Sigmoid colon (tissue), 7 donors: ENCODE data around the gene PACRG. TPM values are rescaled to one million over a fixed set of nuclear protein-coding genes. Genes with fewer than 3 reads are reported as not detected.

Experiments used
- DNase-seq: peaks from one replicate; pipeline ENCODE4 v3.0.0-alpha.2; 2019
- H3K27ac ChIP-seq, 4 donors: fragments of 200-600 bp; sonication (generic); one replicate each; pipeline ENCODE4 v1.5.1; 2016 to 2019; ENCODE audit warnings: mild to moderate bottlenecking in 1 of 4
- H3K27me3 ChIP-seq, 3 donors: fragments of 200-600 bp; sonication (generic); one replicate each; pipeline ENCODE4 v1.5.1; 2019; ENCODE audit warnings: mild to moderate bottlenecking in 1 of 3
- H3K36me3 ChIP-seq, 4 donors: fragments of 200-600 bp; sonication (generic); one replicate each; pipeline ENCODE4 v1.5.1; 2016 to 2019
- H3K4me1 ChIP-seq, 4 donors: fragments of 200-600 bp; sonication (generic); one replicate each; pipeline ENCODE4 v1.5.1; 2017 to 2019
- H3K4me3 ChIP-seq, 4 donors: fragments of 200-600 bp; sonication (generic); one replicate each; pipeline ENCODE4 v1.5.1; 2017 to 2019; ENCODE audit warnings: mild to moderate bottlenecking in 2 of 4, moderate library complexity in 1 of 4
- H3K9me3 ChIP-seq, 4 donors: fragments of 200-600 bp in 3 of 4; sonication (generic) in 3 of 4; one replicate each; pipeline versions ENCODE4 v1.5.1 to v1.6.1; 2013 to 2019
- EP300 ChIP-seq, 4 donors: sonication (generic); formaldehyde crosslinking; IDR thresholded peaks; one replicate each; pipeline ENCODE4 v1.6.1; 2017; ENCODE audit warnings: antibody characterized with exemption in 4 of 4
- POLR2A ChIP-seq, 2 donors: fragments of 450-650 bp; IDR thresholded peaks; one replicate each; pipeline ENCODE4 v1.6.1; 2016; ENCODE audit warnings: antibody characterized with exemption in 2 of 2, mild to moderate bottlenecking in 2 of 2, moderate library complexity in 2 of 2
- POLR2AphosphoS5 ChIP-seq, 4 donors: sonication (generic); formaldehyde crosslinking; IDR thresholded peaks; one replicate each; pipeline ENCODE4 v1.6.1; 2017; ENCODE audit warnings: antibody characterized with exemption in 4 of 4
- WGBS, 2 donors: extraction: QIAGEN DNeasy Blood & Tissue Kit; methylation state at CpG; one replicate each; pipeline ENCODE4 v1.1.7; 2013; 5-methylcytosine and 5-hydroxymethylcytosine counted together
- intact Hi-C: fragments of 100-400 bp; cut with DNase I; formaldehyde crosslinking; loops from one replicate; pipeline ENCODE4 v1.15.1; 2023
- polyA plus RNA-seq, 3 donors: library from polyadenylated mRNA; stranded (reverse); fragments of 200-250 nt; gene quantifications; one replicate each; pipeline ENCODE4 v1.2.3, GENCODE V29; 2013
- total RNA-seq, 4 donors: library from RNA; depleted of rRNA; stranded (reverse); fragments of >200 nt; gene quantifications; one replicate each; pipeline ENCODE4 v1.1.0, GENCODE V29; 2016
- TF ChIP-seq, protein P1 (sequence below), 4 experiments: fragments of 450-650 bp in 3 of 4; fragments of 200-600 bp in 1 of 4; IDR thresholded peaks; one replicate each; pipeline ENCODE4 v1.5.1; 2016 to 2019; ENCODE audit warnings: antibody characterized with exemption in 4 of 4, mild to moderate bottlenecking in 3 of 4, moderate library complexity in 2 of 4
- donor health status: healthy with polysubstance abuse.
- donor health status: Bipolar disorder and iron deficiency.
- donor health status: healthy.

The PACRG gene
- total and polyA plus RNA-seq, 7 donors = 0.12 to 6.9 (median 0.95) TPM; not detected in 2

DNA sequence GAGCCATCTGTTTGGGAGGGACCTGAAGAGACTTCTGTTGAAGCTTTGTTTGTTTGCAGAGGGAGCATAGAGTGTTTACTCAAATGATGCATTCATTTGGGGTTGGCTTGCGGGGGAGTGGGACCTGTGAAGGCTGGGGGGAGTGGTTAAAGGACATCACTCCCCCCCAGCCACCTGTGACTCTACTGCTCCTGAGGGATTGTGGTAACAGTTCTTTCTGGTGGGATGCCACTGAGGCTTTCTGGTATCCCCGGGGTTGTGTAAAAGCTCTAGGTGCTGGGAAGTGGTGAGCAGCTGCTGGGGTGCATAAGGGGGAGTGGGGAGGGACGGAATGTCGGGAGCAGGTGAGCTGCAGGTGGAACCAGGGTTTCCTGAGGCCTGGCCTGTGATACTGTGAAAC, 447.5 kb downstream of the PACRG start:
- 63 to 77% methylated on average over 4 of the region's 4 CpGs for WGBS, 2 donors
- DNase-seq = no peak
- TF ChIP-seq EP300 (IDR thresholded peaks at IDR 0.05) = no peak
- TF ChIP-seq POLR2AphosphoS5 (IDR thresholded peaks at IDR 0.05) = no peak
- TF ChIP-seq POLR2A (IDR thresholded peaks at IDR 0.05) = no peak
- TF ChIP-seq, protein P1, sequence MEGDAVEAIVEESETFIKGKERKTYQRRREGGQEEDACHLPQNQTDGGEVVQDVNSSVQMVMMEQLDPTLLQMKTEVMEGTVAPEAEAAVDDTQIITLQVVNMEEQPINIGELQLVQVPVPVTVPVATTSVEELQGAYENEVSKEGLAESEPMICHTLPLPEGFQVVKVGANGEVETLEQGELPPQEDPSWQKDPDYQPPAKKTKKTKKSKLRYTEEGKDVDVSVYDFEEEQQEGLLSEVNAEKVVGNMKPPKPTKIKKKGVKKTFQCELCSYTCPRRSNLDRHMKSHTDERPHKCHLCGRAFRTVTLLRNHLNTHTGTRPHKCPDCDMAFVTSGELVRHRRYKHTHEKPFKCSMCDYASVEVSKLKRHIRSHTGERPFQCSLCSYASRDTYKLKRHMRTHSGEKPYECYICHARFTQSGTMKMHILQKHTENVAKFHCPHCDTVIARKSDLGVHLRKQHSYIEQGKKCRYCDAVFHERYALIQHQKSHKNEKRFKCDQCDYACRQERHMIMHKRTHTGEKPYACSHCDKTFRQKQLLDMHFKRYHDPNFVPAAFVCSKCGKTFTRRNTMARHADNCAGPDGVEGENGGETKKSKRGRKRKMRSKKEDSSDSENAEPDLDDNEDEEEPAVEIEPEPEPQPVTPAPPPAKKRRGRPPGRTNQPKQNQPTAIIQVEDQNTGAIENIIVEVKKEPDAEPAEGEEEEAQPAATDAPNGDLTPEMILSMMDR (IDR thresholded peaks at IDR 0.05) = no peak
- no peaks in the 10 kb centered on the region for H3K27me3 ChIP-seq
- no peaks in the 10 kb centered on the region for H3K9me3 ChIP-seq
- no peak overlapping the region for H3K4me3 ChIP-seq
- H3K4me1 ChIP-seq = no peaks in the 10 kb centered on the region
- no peak overlapping the region for H3K27ac ChIP-seq
- intact Hi-C loops = no loop called here
- no peaks in the 10 kb centered on the region for H3K36me3 ChIP-seq

DNA sequence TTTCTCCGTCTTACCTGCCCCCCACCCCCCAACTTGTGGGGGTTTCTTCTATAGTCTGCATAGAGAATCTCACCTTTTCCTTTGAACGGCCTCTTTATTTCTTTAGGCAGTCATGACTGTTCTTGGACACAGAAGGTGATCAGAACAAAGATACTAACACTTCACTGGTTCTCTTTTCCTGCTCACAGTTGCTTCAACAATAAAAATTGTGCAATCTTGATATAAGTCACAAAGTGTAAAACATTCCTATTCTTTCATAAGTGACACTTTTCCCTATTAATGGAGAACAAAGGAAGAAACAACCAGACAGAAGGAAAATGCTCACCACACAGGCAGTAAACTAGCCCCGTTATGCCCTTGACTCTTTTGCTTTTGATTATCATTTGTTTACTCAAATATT, 448.3 kb downstream of the PACRG start:
- H3K4me3 ChIP-seq = no peak overlapping the region
- no peak overlapping the region for H3K27ac ChIP-seq
- H3K9me3 ChIP-seq = no peaks in the 10 kb centered on the region
- no peak for TF ChIP-seq POLR2A (IDR thresholded peaks at IDR 0.05)
- TF ChIP-seq EP300 (IDR thresholded peaks at IDR 0.05) = no peak
- TF ChIP-seq POLR2AphosphoS5 (IDR thresholded peaks at IDR 0.05) = no peak
- TF ChIP-seq, protein P1 (IDR thresholded peaks at IDR 0.05) = no peak
- DNase-seq = no peak
- intact Hi-C loops = no loop called here
- peaks cover 0 to 4% (median 2%) of the 10 kb centered on the region in 4 donors for H3K4me1 ChIP-seq
- no peaks in the 10 kb centered on the region for H3K27me3 ChIP-seq
- WGBS, 2 donors = 53 to 70% methylated on average over 3 of the region's 3 CpGs
- H3K36me3 ChIP-seq = no peaks in the 10 kb centered on the region

DNA sequence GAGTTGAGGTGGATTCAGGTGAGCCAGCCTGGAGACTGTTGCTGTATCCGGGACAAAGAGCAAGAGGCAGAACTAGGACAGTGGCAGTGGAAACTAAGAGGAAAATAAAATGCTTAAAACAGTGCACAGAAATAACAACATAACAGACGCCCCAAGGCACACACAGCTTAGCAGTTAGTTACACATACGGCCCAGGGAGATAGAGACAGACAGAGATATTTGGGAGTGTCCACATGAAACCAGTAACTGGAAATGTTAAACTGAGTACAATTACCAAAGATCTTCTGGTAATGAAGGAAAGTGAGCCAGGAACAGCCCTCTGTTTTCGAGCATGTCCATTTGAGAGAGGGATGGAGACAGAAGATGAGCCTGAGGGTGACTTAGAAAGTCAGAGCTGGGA, 449.2 kb downstream of the PACRG start:
- Histone ChIP-seq H3K9me3 (no peaks in the 10 kb centered on the region), H3K4me1 (peaks cover 0 to 6% (median 3%) of the 10 kb centered on the region in 4 donors), H3K36me3 (no peaks in the 10 kb centered on the region), H3K4me3 (no peak overlapping the region), H3K27me3 (no peaks in the 10 kb centered on the region), H3K27ac (no peak overlapping the region)
- intact Hi-C loops = no loop called here
- no peak for DNase-seq
- TF ChIP-seq, protein P1 (IDR thresholded peaks at IDR 0.05) = no peak
- no peak for TF ChIP-seq POLR2A (IDR thresholded peaks at IDR 0.05)
- TF ChIP-seq EP300 (IDR thresholded peaks at IDR 0.05) = no peak
- TF ChIP-seq POLR2AphosphoS5 (IDR thresholded peaks at IDR 0.05) = no peak
- 75 to 84% methylated on average over 4 of the region's 4 CpGs for WGBS, 2 donors

DNA sequence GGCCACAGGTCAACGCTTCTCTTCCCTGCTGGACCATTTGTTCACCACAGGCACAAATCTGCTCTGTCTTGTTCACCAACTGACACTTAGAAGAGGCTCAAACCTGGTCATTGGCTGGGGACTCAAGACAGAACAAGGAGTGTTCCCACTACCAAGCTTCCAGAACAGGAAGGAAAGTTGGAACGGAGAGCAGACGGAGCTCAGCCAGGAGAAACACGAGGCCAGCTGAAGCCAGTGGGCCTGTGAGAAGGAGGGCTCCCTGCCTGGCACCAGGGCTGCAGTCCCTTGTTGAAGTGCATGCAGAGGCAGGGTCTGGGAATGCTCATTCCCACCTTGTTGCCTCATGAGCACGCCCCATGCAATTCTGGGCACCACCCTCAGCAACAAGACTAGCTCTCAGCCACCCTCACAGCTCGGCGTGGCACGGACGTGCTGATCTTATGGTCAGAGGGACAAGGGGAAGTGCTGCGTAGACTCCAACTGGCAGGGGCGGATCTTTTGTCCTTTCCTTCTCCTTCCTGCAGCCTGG, 450.2 kb downstream of the PACRG start:
- H3K36me3 ChIP-seq = no peaks in the 10 kb centered on the region
- 86 to 89% methylated on average over 11 of the region's 11 CpGs for WGBS, 2 donors
- no peak overlapping the region for H3K27ac ChIP-seq
- no peaks in the 10 kb centered on the region for H3K27me3 ChIP-seq
- H3K9me3 ChIP-seq = no peaks in the 10 kb centered on the region
- DNase-seq = no peak
- intact Hi-C loops = no loop called here
- H3K4me3 ChIP-seq = no peak overlapping the region
- peaks cover 0 to 6% (median 3%) of the 10 kb centered on the region in 4 donors for H3K4me1 ChIP-seq
- TF ChIP-seq EP300 (IDR thresholded peaks at IDR 0.05) (no peak), POLR2A (IDR thresholded peaks at IDR 0.05) (no peak), POLR2AphosphoS5 (IDR thresholded peaks at IDR 0.05) (no peak)
- TF ChIP-seq, protein P1 (IDR thresholded peaks at IDR 0.05) = no peak

DNA sequence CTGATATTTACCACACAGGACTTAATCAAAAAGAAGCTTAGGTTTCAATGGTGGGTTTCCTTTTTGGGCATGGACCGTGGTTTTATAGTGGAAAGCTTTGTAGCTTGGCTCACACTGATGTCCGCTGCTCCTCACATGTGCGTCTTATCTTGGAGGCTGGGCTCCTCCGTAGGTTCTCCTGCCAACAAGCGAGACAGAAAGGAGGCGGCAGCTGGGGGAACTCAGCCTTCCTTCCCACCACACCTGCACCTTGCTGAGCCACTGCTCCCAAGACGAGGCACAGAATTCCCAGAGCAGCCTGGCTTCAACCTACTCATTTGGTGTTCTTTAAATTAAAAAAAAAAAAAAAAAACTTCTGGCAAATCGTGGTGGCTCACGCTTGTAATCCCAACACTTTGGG, 451.3 kb downstream of the PACRG start:
- no peak for DNase-seq
- no peaks in the 10 kb centered on the region for H3K36me3 ChIP-seq
- no peak overlapping the region for H3K4me3 ChIP-seq
- no peaks in the 10 kb centered on the region for H3K9me3 ChIP-seq
- no peaks in the 10 kb centered on the region for H3K27me3 ChIP-seq
- intact Hi-C loops = no loop called here
- TF ChIP-seq POLR2AphosphoS5 (IDR thresholded peaks at IDR 0.05) = no peak
- WGBS, 2 donors = 82 to 85% methylated on average over 9 of the region's 9 CpGs
- H3K27ac ChIP-seq = no peak overlapping the region
- peaks cover 0 to 15% (median 10%) of the 10 kb centered on the region in 4 donors for H3K4me1 ChIP-seq
